ENCODE measurements around the gene CDK14.

CDK14 gene

DNA sequence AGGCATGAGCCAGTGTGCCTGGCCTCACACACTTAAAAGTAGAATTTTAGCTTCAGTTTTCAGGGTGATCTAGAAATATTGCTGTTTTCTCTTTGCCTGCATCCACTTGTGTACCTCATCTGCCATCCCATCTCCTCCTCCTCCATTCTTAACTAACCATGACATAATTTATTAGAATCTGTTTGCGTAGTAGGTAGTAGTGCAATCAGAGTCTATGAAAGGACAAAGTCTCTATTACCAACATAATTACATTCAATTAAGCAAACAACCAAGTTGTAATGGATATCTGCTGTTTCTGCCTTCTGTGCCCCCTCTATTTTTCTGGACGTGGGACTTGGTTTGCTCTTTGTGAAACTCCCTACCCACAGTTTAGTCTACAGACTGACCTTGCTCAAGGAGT lies 72.9 kb downstream of the CDK14 start:
- TF ChIP-seq, protein P1, sequence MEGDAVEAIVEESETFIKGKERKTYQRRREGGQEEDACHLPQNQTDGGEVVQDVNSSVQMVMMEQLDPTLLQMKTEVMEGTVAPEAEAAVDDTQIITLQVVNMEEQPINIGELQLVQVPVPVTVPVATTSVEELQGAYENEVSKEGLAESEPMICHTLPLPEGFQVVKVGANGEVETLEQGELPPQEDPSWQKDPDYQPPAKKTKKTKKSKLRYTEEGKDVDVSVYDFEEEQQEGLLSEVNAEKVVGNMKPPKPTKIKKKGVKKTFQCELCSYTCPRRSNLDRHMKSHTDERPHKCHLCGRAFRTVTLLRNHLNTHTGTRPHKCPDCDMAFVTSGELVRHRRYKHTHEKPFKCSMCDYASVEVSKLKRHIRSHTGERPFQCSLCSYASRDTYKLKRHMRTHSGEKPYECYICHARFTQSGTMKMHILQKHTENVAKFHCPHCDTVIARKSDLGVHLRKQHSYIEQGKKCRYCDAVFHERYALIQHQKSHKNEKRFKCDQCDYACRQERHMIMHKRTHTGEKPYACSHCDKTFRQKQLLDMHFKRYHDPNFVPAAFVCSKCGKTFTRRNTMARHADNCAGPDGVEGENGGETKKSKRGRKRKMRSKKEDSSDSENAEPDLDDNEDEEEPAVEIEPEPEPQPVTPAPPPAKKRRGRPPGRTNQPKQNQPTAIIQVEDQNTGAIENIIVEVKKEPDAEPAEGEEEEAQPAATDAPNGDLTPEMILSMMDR (conservative IDR thresholded peaks at IDR 0.05) = no peak
- no peak overlapping the region for H3K27ac ChIP-seq

DNA sequence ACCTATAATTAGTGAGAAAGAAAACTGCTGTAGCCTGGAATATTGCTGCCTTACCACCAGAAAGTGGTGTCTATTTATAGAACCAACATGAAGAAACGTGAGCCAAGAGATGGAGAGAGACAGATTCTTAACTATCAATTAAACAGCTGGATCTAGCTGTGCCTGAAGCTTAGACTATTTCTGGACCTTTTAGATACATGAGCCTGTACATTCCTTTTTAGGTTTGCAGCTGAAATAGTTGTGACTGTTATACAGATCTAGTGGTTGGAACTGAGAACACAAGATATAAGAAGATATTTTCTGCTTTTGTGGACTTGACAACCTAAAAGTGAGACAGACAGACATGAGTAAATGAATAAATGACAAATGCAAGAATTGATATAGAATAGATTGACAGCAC lies 73.4 kb downstream of the CDK14 start:
- no peak overlapping the region for H3K27ac ChIP-seq
- TF ChIP-seq, protein P1 (conservative IDR thresholded peaks at IDR 0.05) = no peak

DNA sequence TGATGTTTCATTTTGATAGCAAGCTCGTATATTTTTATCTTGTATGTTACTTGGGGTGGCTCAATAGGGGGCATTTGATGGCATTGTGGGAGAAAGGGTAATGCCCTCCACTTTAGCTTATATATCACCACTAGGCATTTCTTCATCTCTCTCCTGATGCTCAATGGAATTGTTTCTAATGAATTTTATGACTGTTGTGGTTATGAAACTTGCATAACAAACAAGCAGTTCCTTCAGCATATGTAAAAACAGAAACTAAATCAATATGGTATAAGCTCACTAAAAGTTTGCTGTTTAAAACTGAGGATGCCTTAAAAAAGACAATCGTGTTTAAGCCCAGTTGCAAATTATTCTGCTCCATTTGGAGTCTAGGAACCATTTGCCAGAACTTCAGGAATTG lies 75.5 kb downstream of the CDK14 start:
- TF ChIP-seq, protein P1 (conservative IDR thresholded peaks at IDR 0.05) = no peak
- no peak overlapping the region for H3K27ac ChIP-seq

DNA sequence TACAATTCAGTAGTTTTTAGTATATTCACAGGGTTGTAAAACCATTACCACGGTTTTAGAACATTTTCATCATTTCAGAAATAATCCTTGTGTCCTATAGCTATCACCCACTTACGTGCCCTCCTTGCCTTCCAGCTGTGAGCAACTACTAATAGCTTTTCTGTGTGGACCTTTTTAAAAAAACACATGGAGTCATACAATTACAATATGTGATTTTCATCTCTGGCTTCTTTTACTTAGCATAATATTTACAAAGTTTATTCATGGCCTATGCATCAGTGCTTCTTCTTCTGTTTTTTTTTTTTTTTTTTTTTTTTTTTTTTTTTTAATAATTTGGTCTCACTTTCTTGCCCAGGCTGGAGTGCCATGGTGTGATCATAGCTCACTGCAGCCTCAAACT lies 76.1 kb downstream of the CDK14 start:
- TF ChIP-seq, protein P1 (conservative IDR thresholded peaks at IDR 0.05) = no peak
- H3K27ac ChIP-seq = no peak overlapping the region

DNA sequence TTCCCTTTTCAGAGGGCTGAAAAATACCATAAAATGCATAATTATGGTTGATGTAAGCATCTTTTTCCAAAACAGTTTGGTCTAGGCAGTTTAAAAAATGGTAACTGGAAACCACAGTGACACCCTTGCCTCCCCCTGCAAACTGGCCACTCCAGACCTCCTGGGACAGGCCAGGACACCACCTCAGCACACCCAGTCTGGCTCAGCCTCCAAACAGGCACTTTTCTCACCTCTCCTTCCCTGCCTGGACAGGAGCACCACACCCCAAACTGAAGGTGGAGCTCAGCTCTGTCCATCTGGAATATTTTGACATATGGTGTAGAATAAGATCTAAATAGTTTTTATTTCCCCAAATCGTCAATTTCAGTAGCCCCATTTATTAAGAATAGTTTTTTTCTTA lies 78.5 kb downstream of the CDK14 start:
- no peak overlapping the region for H3K27ac ChIP-seq
- TF ChIP-seq, protein P1 (conservative IDR thresholded peaks at IDR 0.05) = no peak

DNA sequence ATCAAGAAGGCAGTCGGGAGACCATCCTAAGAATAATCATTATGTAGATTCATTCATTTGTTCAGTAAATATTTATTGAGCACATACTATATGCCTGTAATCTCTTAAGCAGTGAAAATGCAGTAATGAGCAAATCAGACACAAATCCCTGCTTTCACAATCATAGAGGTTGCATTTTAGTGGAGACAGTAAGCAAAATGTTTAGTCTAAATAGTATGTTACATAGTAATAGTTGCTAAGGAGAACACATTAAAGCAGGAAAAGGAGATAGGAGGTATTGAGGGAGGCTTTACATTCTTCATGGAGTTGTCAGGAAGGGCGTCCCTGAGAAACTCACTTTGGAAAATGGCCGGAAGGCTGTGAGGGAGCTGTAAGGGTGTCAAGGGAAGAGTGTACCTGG lies 79.9 kb downstream of the CDK14 start:
- no peak overlapping the region for H3K27ac ChIP-seq
- TF ChIP-seq, protein P1 (conservative IDR thresholded peaks at IDR 0.05) = no peak

DNA sequence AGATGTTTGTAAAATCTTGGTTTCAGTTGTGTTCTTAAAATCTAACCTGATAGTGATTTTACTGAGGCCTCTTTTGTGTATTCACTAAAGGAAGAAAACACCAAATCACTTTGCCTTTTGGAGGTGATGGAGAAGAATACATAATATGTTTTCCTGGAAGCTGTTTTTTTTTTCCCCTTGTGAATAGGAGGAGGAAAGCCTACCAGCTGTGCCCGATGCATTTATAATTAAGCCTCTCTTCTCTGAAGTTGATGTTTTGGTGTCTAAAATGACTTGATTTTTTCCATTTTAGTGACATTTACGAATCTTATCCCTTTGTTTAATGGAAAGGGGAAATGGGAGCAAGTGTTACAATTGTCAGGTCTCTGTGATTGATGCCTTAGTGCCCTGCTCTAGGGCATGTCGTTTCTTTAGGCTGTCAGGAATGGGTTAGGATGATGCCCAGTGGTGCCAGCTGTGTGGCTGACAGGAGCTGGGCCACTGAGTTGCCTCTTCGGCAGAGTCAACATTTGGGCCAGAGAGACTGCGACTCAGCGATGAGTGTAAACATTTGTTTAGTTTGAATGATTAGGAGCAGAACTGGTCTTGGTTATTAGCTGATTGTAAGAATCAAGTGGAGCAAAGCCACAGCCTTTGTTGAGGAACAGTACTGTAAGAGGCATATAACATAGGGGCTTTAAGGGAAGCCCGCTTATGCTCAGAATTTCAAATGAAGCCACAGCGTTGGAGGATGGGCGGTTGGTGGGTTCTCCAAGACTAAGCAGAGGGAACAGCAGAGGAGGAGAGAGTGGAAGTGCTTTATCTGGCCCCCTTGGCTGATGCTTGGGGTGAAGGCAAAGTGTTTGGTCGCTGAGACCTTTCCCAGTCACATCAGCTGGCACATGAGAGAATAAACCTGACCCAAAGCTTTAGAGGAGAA lies 81.6 kb downstream of the CDK14 start:
- peak overlapping the region; percentile 14 for H3K27ac ChIP-seq
- TF ChIP-seq, protein P1 (conservative IDR thresholded peaks at IDR 0.05) = no peak
